ENCODE results near the gene TPT1.
"Not testable (repeated sequence)": the region's sequence is repeated elsewhere in the genome, so short reads cannot be mapped to it uniquely, and the experiment has no call there.

TPT1 gene

GRCh38 chr13:45305079-45305478, 35.9 kb downstream of the TPT1 start:
- Histone ChIP-seq H3K36me3 (ENCODE audit: control insufficient read depth, insufficient read depth, low read length) (no peaks in the 10 kb centered on the region), H3K4me3 (ENCODE audit: insufficient read depth, low read depth, low read length) (no peak overlapping the region), H3K27ac (ENCODE audit: insufficient read depth, low read depth, low read length, poor library complexity, severe bottlenecking) (no peak overlapping the region), H3K4me1 (ENCODE audit: control insufficient read depth, insufficient read depth, low read length) (peaks cover 10% of the 10 kb centered on the region), H3K9me3 (ENCODE audit: control insufficient read depth, low read length) (no peaks in the 10 kb centered on the region), H3K27me3 (ENCODE audit: control insufficient read depth, insufficient read depth, low read length, poor library complexity, severe bottlenecking) (no peaks in the 10 kb centered on the region)
- 90 to 92% methylated on average over 5 of the region's 5 CpGs for WGBS, 2 experiments

DNA sequence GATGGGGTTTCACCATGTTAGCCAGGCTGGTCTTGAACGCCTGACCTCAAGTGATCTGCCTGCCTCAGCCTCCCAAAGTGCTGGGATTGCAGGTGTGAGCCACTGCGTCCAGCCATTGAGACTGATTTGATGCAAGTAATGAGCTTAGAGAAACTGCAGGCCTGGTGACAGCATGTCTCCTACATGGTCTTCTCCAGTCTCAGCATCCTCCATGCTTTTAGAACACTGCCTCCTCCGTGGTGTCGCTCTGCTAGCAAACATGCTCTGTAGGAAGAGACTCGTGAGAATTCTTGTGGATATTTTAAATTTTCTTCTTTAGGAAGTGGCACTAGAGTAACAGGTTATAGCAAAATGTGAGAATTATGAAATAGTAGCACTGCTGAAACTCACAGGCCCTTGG, 37.1 kb downstream of the TPT1 start:
- H3K9me3 ChIP-seq (ENCODE audit: control insufficient read depth, low read length), result no peaks in the 10 kb centered on the region
- H3K27ac ChIP-seq (ENCODE audit: insufficient read depth, low read depth, low read length, poor library complexity, severe bottlenecking), result no peak overlapping the region
- 88 to 92% methylated on average over 5 of the region's 5 CpGs for WGBS, 2 experiments
- H3K4me3 ChIP-seq (ENCODE audit: insufficient read depth, low read depth, low read length), result no peak overlapping the region
- H3K36me3 ChIP-seq (ENCODE audit: control insufficient read depth, insufficient read depth, low read length), result no peaks in the 10 kb centered on the region
- no peaks in the 10 kb centered on the region for H3K27me3 ChIP-seq (ENCODE audit: control insufficient read depth, insufficient read depth, low read length, poor library complexity, severe bottlenecking)
- peaks cover 7% of the 10 kb centered on the region for H3K4me1 ChIP-seq (ENCODE audit: control insufficient read depth, insufficient read depth, low read length)

- peaks cover 7% of the 10 kb centered on the region for H3K4me1 ChIP-seq (ENCODE audit: control insufficient read depth, insufficient read depth, low read length)
- H3K27me3 ChIP-seq (ENCODE audit: control insufficient read depth, insufficient read depth, low read length, poor library complexity, severe bottlenecking), result no peaks in the 10 kb centered on the region
- no peaks in the 10 kb centered on the region for H3K9me3 ChIP-seq (ENCODE audit: control insufficient read depth, low read length)
- H3K4me3 ChIP-seq (ENCODE audit: insufficient read depth, low read depth, low read length), result no peak overlapping the region
- 70 to 85% methylated on average over 1 to 2 of the region's 2 CpGs for WGBS, 2 experiments
- no peaks in the 10 kb centered on the region for H3K36me3 ChIP-seq (ENCODE audit: control insufficient read depth, insufficient read depth, low read length)
- H3K27ac ChIP-seq (ENCODE audit: insufficient read depth, low read depth, low read length, poor library complexity, severe bottlenecking), result no peak overlapping the region
Measured at GRCh38 chr13:45303026-45303425, 38.0 kb downstream of the TPT1 start.

GRCh38 chr13:45302507-45302906, 38.5 kb downstream of the TPT1 start:
- Histone ChIP-seq H3K27me3 (ENCODE audit: control insufficient read depth, insufficient read depth, low read length, poor library complexity, severe bottlenecking) (no peaks in the 10 kb centered on the region), H3K4me1 (ENCODE audit: control insufficient read depth, insufficient read depth, low read length) (peaks cover 7% of the 10 kb centered on the region), H3K36me3 (ENCODE audit: control insufficient read depth, insufficient read depth, low read length) (no peaks in the 10 kb centered on the region), H3K27ac (ENCODE audit: insufficient read depth, low read depth, low read length, poor library complexity, severe bottlenecking) (no peak overlapping the region), H3K9me3 (ENCODE audit: control insufficient read depth, low read length) (no peaks in the 10 kb centered on the region), H3K4me3 (ENCODE audit: insufficient read depth, low read depth, low read length) (no peak overlapping the region)
- WGBS, 2 experiments, result 41 to 46% methylated on average over 3 of the region's 3 CpGs

DNA sequence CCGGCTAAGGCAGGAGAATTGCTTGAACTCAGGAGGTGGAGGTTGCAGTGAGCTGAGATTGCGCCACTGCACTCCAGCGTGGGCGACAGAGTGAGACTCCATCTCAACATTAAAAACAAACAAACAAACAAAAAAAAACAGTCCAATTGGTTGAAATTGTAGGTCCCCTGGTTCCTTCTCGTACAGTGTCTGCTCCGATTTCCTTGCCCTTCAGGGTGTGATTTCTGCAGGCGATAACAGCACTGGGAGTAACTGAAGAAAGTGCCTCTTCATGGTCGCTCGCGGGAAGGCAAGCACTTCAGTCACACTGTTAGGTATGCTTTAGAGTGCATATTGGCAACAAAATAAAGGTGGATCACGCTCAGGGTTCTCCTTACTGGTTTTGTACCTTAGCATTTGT, 39.7 kb downstream of the TPT1 start:
- Histone ChIP-seq H3K36me3 (ENCODE audit: control insufficient read depth, insufficient read depth, low read length) (no peaks in the 10 kb centered on the region), H3K4me3 (ENCODE audit: insufficient read depth, low read depth, low read length) (no peak overlapping the region), H3K9me3 (ENCODE audit: control insufficient read depth, low read length) (no peaks in the 10 kb centered on the region), H3K27me3 (ENCODE audit: control insufficient read depth, insufficient read depth, low read length, poor library complexity, severe bottlenecking) (no peaks in the 10 kb centered on the region), H3K4me1 (ENCODE audit: control insufficient read depth, insufficient read depth, low read length) (peaks cover 7% of the 10 kb centered on the region), H3K27ac (ENCODE audit: insufficient read depth, low read depth, low read length, poor library complexity, severe bottlenecking) (no peak overlapping the region)
- WGBS, 2 experiments, result 88 to 90% methylated on average over 11 of the region's 11 CpGs

- WGBS, 2 experiments, result 93 to 95% methylated on average over 8 to 9 of the region's 9 CpGs
- Histone ChIP-seq H3K36me3 (ENCODE audit: control insufficient read depth, insufficient read depth, low read length) (no peaks in the 10 kb centered on the region), H3K4me1 (ENCODE audit: control insufficient read depth, insufficient read depth, low read length) (peaks cover 7% of the 10 kb centered on the region)
Measured at GRCh38 chr13:45300190-45300985, 40.6 kb downstream of the TPT1 start.

GRCh38 chr13:45299194-45299593, 41.8 kb downstream of the TPT1 start:
- no peaks in the 10 kb centered on the region for H3K9me3 ChIP-seq (ENCODE audit: control insufficient read depth, low read length)
- 92 to 94% methylated on average over 3 of the region's 3 CpGs for WGBS, 2 experiments
- no peak overlapping the region for H3K27ac ChIP-seq (ENCODE audit: insufficient read depth, low read depth, low read length, poor library complexity, severe bottlenecking)
- H3K4me3 ChIP-seq (ENCODE audit: insufficient read depth, low read depth, low read length), result no peak overlapping the region
- no peaks in the 10 kb centered on the region for H3K27me3 ChIP-seq (ENCODE audit: control insufficient read depth, insufficient read depth, low read length, poor library complexity, severe bottlenecking)
- H3K4me1 ChIP-seq (ENCODE audit: control insufficient read depth, insufficient read depth, low read length), result peaks cover 7% of the 10 kb centered on the region
- H3K36me3 ChIP-seq (ENCODE audit: control insufficient read depth, insufficient read depth, low read length), result no peaks in the 10 kb centered on the region

More at GRCh38 chr13:45300190-45300985, 40.6 kb downstream of the TPT1 start:
- Histone ChIP-seq H3K27me3 (ENCODE audit: control insufficient read depth, insufficient read depth, low read length, poor library complexity, severe bottlenecking) (no peaks in the 10 kb centered on the region), H3K9me3 (ENCODE audit: control insufficient read depth, low read length) (no peaks in the 10 kb centered on the region), H3K27ac (ENCODE audit: insufficient read depth, low read depth, low read length, poor library complexity, severe bottlenecking) (no peak overlapping the region), H3K4me3 (ENCODE audit: insufficient read depth, low read depth, low read length) (no peak overlapping the region)

DNA sequence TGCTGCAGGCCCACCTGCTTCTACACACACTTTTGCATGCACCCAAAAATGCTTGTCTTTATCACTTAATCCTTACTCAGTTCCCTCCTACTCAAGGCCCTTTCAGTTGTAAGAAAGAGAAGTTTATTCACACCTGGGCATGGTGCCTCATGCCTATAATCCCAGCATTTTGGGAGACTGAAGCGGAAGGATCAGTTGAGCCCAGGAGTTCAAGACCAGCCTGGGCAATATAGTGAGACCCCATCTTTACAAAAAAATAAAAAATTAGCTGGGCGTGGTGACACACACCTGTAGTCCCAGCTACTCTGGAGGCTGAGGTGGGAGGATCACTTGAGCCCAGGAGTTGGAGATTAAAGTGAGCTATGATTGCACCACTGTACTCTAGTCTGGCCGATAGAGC, 42.4 kb downstream of the TPT1 start:
- 91% methylated on average over 3 of the region's 3 CpGs for WGBS, 2 experiments
- H3K36me3 ChIP-seq (ENCODE audit: control insufficient read depth, insufficient read depth, low read length); H3K4me3 ChIP-seq (ENCODE audit: insufficient read depth, low read depth, low read length); H3K27me3 ChIP-seq (ENCODE audit: control insufficient read depth, insufficient read depth, low read length, poor library complexity, severe bottlenecking); H3K27ac ChIP-seq (ENCODE audit: insufficient read depth, low read depth, low read length, poor library complexity, severe bottlenecking); H3K4me1 ChIP-seq (ENCODE audit: control insufficient read depth, insufficient read depth, low read length); H3K9me3 ChIP-seq (ENCODE audit: control insufficient read depth, low read length): not testable (repeated sequence)

GRCh38 chr13:45298206-45298505, 42.8 kb downstream of the TPT1 start:
- Histone ChIP-seq H3K36me3 (ENCODE audit: control insufficient read depth, insufficient read depth, low read length) (no peaks in the 10 kb centered on the region), H3K4me3 (ENCODE audit: insufficient read depth, low read depth, low read length) (no peak overlapping the region), H3K27ac (ENCODE audit: insufficient read depth, low read depth, low read length, poor library complexity, severe bottlenecking) (no peak overlapping the region), H3K4me1 (ENCODE audit: control insufficient read depth, insufficient read depth, low read length) (peaks cover 7% of the 10 kb centered on the region), H3K27me3 (ENCODE audit: control insufficient read depth, insufficient read depth, low read length, poor library complexity, severe bottlenecking) (no peaks in the 10 kb centered on the region), H3K9me3 (ENCODE audit: control insufficient read depth, low read length) (no peaks in the 10 kb centered on the region)
- 86 to 91% methylated on average over 2 of the region's 2 CpGs for WGBS, 2 experiments

DNA sequence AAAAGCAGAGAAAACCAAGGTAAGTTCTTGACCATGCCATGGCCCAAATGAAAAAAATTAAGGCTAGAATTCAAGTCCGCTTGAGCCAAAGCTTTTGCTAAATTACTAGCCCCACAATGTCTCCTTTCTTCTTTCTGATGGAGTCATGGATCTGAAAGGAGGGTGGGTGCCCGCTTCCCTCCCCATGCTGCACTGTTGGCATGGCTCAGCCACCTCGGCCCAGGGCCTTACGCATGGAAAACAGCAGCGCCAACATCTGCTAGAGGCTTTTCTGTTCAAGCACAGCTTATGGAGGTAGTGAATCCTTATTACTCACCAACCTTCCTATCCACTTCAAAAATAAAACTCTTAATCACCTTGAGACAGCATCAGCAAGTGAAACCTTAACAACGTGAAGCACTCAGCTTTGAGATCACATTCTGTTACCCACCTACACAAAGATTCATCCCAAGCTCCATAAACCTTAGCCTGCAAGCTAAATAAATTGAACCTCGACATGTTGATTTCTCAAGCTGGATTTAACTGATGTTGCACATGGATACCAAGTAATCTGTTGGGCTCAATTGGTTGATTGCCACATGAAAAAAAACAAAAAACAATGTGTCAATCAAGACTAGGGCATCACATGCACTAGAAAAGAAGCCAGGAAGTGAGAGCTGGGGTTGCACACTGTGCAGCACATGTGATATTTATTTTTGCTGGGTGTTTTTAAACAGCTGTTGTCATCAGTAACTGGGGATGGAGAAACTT, 43.4 kb downstream of the TPT1 start:
- H3K4me1 ChIP-seq (ENCODE audit: control insufficient read depth, insufficient read depth, low read length), result peaks cover 2% of the 10 kb centered on the region
- H3K27me3 ChIP-seq (ENCODE audit: control insufficient read depth, insufficient read depth, low read length, poor library complexity, severe bottlenecking), result no peaks in the 10 kb centered on the region
- no peak overlapping the region for H3K4me3 ChIP-seq (ENCODE audit: insufficient read depth, low read depth, low read length)
- 95 to 96% methylated on average over 7 of the region's 7 CpGs for WGBS, 2 experiments
- H3K27ac ChIP-seq (ENCODE audit: insufficient read depth, low read depth, low read length, poor library complexity, severe bottlenecking), result no peak overlapping the region
- H3K9me3 ChIP-seq (ENCODE audit: control insufficient read depth, low read length), result no peaks in the 10 kb centered on the region
- no peaks in the 10 kb centered on the region for H3K36me3 ChIP-seq (ENCODE audit: control insufficient read depth, insufficient read depth, low read length)

Measured in ectodermal cell (in vitro differentiated cells).